PFSK-1 (cell line): ENCODE measurements around the gene CTNNAL1.

Source experiments
- FOXP2 ChIP-seq: optimal IDR thresholded peaks from 2 replicates; pipeline ENCODE3; 2011; ENCODE audit warnings: borderline replicate concordance, control low read depth, inconsistent platforms; ENCODE audit not compliant: insufficient read depth; ENCODE audit errors: extremely low read length, extremely low read depth
- POLR2AphosphoS5 ChIP-seq: IDR thresholded peaks from 2 replicates; pipeline ENCODE4 v1.6.1; 2012; ENCODE audit warnings: low read depth, mild to moderate bottlenecking, control low read depth, low read length, moderate library complexity
- SIN3A ChIP-seq: IDR thresholded peaks from 2 replicates; pipeline ENCODE4 v1.6.1; 2012; ENCODE audit warnings: mild to moderate bottlenecking, low read length, moderate library complexity, borderline replicate concordance; ENCODE audit not compliant: insufficient read depth
- TAF1 ChIP-seq: IDR thresholded peaks from 2 replicates; pipeline ENCODE4 v1.6.1; 2012; ENCODE audit warnings: low read length, control low read depth, borderline replicate concordance; ENCODE audit not compliant: insufficient read depth
- TF ChIP-seq, protein P1 (sequence below), 2 experiments: IDR thresholded peaks; 2 replicates each; pipeline versions ENCODE4 v1.6.1 to v1.8.0; 2011 to 2012; ENCODE audit warnings: low read depth in 2 of 2, low read length in 2 of 2, control low read depth in 1 of 2, inconsistent platforms in 1 of 2, mild to moderate bottlenecking in 1 of 2, moderate library complexity in 1 of 2; ENCODE audit not compliant: insufficient read depth in 1 of 2

DNA sequence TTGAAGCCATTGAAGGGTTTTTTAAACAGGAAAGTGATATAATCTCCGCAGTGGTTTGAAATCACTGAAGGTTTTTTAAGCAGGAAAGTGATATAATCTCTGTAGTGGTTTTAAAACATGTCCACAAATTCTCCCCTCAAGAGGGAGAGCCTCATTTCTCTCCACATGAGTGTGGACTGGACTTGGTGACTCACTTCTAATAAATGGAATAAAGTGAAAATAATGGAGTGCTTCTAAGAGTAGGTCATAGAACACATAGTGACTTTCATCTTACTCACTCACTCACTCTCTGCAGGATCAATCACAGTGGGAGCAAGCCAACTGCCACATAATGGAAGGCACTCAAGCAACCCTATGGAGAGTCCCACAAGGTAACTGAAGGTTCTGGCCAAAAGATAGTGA, 12.0 kb downstream of the CTNNAL1 start:
- TF ChIP-seq POLR2AphosphoS5 (no peak), TAF1 (no peak), SIN3A (no peak), FOXP2 (no peak)
- TF ChIP-seq, protein P1, sequence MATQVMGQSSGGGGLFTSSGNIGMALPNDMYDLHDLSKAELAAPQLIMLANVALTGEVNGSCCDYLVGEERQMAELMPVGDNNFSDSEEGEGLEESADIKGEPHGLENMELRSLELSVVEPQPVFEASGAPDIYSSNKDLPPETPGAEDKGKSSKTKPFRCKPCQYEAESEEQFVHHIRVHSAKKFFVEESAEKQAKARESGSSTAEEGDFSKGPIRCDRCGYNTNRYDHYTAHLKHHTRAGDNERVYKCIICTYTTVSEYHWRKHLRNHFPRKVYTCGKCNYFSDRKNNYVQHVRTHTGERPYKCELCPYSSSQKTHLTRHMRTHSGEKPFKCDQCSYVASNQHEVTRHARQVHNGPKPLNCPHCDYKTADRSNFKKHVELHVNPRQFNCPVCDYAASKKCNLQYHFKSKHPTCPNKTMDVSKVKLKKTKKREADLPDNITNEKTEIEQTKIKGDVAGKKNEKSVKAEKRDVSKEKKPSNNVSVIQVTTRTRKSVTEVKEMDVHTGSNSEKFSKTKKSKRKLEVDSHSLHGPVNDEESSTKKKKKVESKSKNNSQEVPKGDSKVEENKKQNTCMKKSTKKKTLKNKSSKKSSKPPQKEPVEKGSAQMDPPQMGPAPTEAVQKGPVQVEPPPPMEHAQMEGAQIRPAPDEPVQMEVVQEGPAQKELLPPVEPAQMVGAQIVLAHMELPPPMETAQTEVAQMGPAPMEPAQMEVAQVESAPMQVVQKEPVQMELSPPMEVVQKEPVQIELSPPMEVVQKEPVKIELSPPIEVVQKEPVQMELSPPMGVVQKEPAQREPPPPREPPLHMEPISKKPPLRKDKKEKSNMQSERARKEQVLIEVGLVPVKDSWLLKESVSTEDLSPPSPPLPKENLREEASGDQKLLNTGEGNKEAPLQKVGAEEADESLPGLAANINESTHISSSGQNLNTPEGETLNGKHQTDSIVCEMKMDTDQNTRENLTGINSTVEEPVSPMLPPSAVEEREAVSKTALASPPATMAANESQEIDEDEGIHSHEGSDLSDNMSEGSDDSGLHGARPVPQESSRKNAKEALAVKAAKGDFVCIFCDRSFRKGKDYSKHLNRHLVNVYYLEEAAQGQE (IDR thresholded peaks at IDR 0.05; ENCODE audit: insufficient read depth in 1 of 2, low read depth in 2 of 2, low read length in 2 of 2), result no peak
